Caco-2 (cell line): ENCODE measurements around the gene CFAP54. TPM values are rescaled to one million over a fixed set of nuclear protein-coding genes. Genes with fewer than 3 reads are reported as not detected.
A peak's percentile ranks its signal among the peaks of the same experiment; 100 is the strongest.

Experiments used
- BruUV-seq: library from RNA; stranded (reverse); fragments of 400-500 nt; replicated peaks from 2 replicates; lab custom pipeline; 2021; lab: Mats Ljungman, UMichigan
- CTCF ChIA-PET: fragments of 300-600 bp; sonication (Branson Sonifier 250); formaldehyde crosslinking; loops from one replicate; lab custom pipeline; 2022; ENCODE audit warnings: antibody characterized with exemption; lab: Charles Lee
- POLR2A ChIA-PET: fragments of 300-600 bp; sonication (Branson Sonifier 250); formaldehyde crosslinking; loops from one replicate; lab custom pipeline; 2022; ENCODE audit warnings: antibody characterized with exemption; lab: Charles Lee
- DNase-seq, 2 experiments: peaks; one replicate each; pipeline versions ENCODE4 v3.0.0 to v3.0.0-alpha.2; 2020 to 2022
- H3K27me3 ChIP-seq: replicated peaks from 2 replicates; pipeline ENCODE4 v1.6.0; 2011; ENCODE audit warnings: low read length; ENCODE audit not compliant: control insufficient read depth, insufficient read depth
- H3K36me3 ChIP-seq: 2 replicates; pipeline ENCODE4 v1.5.1; 2011; ENCODE audit warnings: low read length; ENCODE audit not compliant: control insufficient read depth, insufficient read depth
- H3K4me1 ChIP-seq: fragments of 250-450 bp; sonication (Bioruptor Pico); 2 replicates; pipeline ENCODE4 v1.5.1; 2020; ENCODE audit warnings: mild to moderate bottlenecking
- H3K4me3 ChIP-seq: 2 replicates; pipeline ENCODE4 v1.5.1; 2011; ENCODE audit warnings: low read depth, mild to moderate bottlenecking, control low read depth, low read length
- H3K9me3 ChIP-seq: fragments of 250-450 bp; sonication (Bioruptor Pico); 2 replicates; pipeline ENCODE4 v1.5.1; 2020; ENCODE audit warnings: mild to moderate bottlenecking, moderate library complexity
- H3K27ac Mint-ChIP-seq: one replicate; pipeline ENCODE4 v1.8.0; 2022; ENCODE audit warnings: mixed read lengths; ENCODE audit not compliant: unreplicated experiment
- H3K27me3 Mint-ChIP-seq: one replicate; pipeline ENCODE4 v1.8.0; 2022; ENCODE audit warnings: mixed read lengths; ENCODE audit not compliant: insufficient read depth, unreplicated experiment
- H3K36me3 Mint-ChIP-seq: one replicate; pipeline ENCODE4 v1.8.0; 2022; ENCODE audit warnings: mild to moderate bottlenecking, mixed read lengths; ENCODE audit not compliant: insufficient read depth, unreplicated experiment
- H3K4me1 Mint-ChIP-seq: one replicate; pipeline ENCODE4 v1.8.0; 2022; ENCODE audit warnings: low read depth, mixed read lengths; ENCODE audit not compliant: unreplicated experiment
- H3K4me3 Mint-ChIP-seq: one replicate; pipeline ENCODE4 v1.8.0; 2022; ENCODE audit warnings: mild to moderate bottlenecking, moderate library complexity, mixed read lengths; ENCODE audit not compliant: unreplicated experiment
- H3K9me3 Mint-ChIP-seq: one replicate; pipeline ENCODE4 v1.8.0; 2022; ENCODE audit warnings: mixed read lengths; ENCODE audit not compliant: unreplicated experiment
- intact Hi-C: fragments of 100-400 bp; cut with micrococcal nuclease; formaldehyde crosslinking; loops from one replicate; pipeline ENCODE4 v1.10.0; 2022; ENCODE audit not compliant: unreplicated experiment
- total RNA-seq: library from RNA; stranded (reverse); gene quantifications from 2 replicates; pipeline ENCODE4 v1.2.3, GENCODE V29; 2022
- TF ChIP-seq, protein P1 (sequence below), 2 experiments: fragments of 200-600 bp in 1 of 2; IDR thresholded peaks; 1 replicate in 1 of 2; 2 replicates in 1 of 2; pipeline versions ENCODE4 v1.5.1 to v1.8.0; 2011 to 2022; ENCODE audit warnings: antibody characterized with exemption in 1 of 2, control low read depth in 1 of 2, inconsistent platforms in 1 of 2, low read depth in 1 of 2, low read length in 1 of 2, mild to moderate bottlenecking in 1 of 2, moderate library complexity in 1 of 2; ENCODE audit not compliant: insufficient read depth in 1 of 2, severe bottlenecking in 1 of 2, unreplicated experiment in 1 of 2

Gene CFAP54
- total RNA-seq, 1 experiment from 2014 or later = 0.14 TPM

DNA sequence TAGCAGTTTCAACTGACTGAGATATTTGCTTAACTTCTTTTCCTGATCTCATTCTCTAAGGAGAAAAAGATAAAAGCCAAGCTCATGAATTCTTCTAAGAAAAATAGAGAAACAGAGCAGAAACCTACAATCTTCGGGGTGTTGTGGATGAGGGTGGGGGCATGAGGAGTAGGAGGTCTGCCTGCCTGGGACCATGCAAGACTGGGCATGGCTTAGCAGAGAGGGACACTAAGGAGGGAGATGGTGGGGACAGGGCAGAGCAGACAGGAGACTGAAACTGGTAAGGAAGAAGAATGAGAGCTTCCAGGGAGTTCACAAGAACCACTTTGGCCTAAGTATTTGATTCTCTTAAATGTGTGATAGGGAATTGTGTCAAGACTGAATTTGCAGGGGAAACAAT, 188.0 kb downstream of the CFAP54 start:
- peaks cover 16% of the 10 kb centered on the region for H3K27me3 Mint-ChIP-seq
- ChIA-PET CTCF (no interaction called here), POLR2A (no interaction called here)
- no peaks in the 10 kb centered on the region for H3K36me3 Mint-ChIP-seq
- Histone ChIP-seq H3K4me1 (no peaks in the 10 kb centered on the region), H3K9me3 (no peaks in the 10 kb centered on the region), H3K27me3 (no peaks in the 10 kb centered on the region), H3K36me3 (no peaks in the 10 kb centered on the region), H3K4me3 (no peak overlapping the region)
- no TSS peak for BruUV-seq
- TF ChIP-seq, protein P1, sequence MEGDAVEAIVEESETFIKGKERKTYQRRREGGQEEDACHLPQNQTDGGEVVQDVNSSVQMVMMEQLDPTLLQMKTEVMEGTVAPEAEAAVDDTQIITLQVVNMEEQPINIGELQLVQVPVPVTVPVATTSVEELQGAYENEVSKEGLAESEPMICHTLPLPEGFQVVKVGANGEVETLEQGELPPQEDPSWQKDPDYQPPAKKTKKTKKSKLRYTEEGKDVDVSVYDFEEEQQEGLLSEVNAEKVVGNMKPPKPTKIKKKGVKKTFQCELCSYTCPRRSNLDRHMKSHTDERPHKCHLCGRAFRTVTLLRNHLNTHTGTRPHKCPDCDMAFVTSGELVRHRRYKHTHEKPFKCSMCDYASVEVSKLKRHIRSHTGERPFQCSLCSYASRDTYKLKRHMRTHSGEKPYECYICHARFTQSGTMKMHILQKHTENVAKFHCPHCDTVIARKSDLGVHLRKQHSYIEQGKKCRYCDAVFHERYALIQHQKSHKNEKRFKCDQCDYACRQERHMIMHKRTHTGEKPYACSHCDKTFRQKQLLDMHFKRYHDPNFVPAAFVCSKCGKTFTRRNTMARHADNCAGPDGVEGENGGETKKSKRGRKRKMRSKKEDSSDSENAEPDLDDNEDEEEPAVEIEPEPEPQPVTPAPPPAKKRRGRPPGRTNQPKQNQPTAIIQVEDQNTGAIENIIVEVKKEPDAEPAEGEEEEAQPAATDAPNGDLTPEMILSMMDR (IDR thresholded peaks at IDR 0.05; ENCODE audit: insufficient read depth in 1 of 2, low read depth in 1 of 2, low read length in 1 of 2, severe bottlenecking in 1 of 2, unreplicated experiment in 1 of 2) = no peak
- no peaks in the 10 kb centered on the region for H3K9me3 Mint-ChIP-seq
- H3K4me1 Mint-ChIP-seq = no peaks in the 10 kb centered on the region
- H3K4me3 Mint-ChIP-seq = no peak overlapping the region
- intact Hi-C loops = no loop called here
- H3K27ac Mint-ChIP-seq = no peak overlapping the region
- DNase-seq = no peak

DNA sequence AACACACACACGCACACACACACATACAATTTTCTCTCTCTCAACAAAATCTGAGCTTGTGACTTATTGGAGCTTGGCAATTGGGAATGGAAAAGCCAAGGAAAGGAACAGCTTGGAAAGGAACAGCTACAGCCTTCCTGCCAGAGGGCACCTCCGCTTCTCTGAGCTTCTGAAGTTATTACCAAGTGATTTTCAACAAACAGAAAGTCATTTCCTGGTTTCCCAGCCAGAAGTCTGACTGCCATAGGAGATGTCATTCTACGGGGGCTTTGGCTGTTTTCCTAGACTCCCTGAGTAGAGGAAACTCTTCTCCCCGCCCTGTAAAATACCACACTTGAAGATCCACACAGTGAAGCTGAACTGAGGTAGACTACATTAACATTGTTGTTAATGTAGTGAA, 198.3 kb downstream of the CFAP54 start:
- no TSS peak for BruUV-seq
- TF ChIP-seq, protein P1 (IDR thresholded peaks at IDR 0.05; ENCODE audit: insufficient read depth in 1 of 2, low read depth in 1 of 2, low read length in 1 of 2, severe bottlenecking in 1 of 2, unreplicated experiment in 1 of 2) = no peak
- H3K4me3 ChIP-seq = no peak overlapping the region

DNA sequence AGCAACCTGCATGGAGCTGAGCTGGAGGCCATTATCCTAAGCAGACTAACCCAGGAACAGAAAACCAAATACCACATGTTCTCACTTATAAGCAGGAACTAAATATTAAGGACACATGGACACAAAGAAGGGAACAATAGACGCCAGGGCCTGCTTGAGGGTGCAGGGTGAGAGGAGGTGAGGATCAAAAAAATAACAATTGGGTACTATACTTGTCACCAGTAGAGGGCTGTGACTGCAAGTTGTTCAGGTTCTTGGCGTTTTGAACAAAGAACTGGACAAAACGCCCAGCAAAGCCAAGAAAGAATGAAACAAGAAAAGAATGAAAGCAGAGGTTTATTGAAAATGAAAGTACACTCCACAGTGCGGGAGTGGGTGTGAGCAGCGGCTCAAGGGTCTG, 209.1 kb downstream of the CFAP54 start:
- Histone ChIP-seq H3K27me3 (no peaks in the 10 kb centered on the region), H3K4me1 (no peaks in the 10 kb centered on the region), H3K36me3 (no peaks in the 10 kb centered on the region), H3K9me3 (no peaks in the 10 kb centered on the region), H3K4me3 (no peak overlapping the region)
- DNase-seq = no peak
- ChIA-PET CTCF (no interaction called here), POLR2A (no interaction called here)
- Mint-ChIP-seq H3K9me3 (no peaks in the 10 kb centered on the region), H3K36me3 (no peaks in the 10 kb centered on the region), H3K4me3 (no peak overlapping the region), H3K27ac (no peak overlapping the region), H3K4me1 (no peaks in the 10 kb centered on the region), H3K27me3 (peaks cover 14% of the 10 kb centered on the region)
- no TSS peak for BruUV-seq
- intact Hi-C loops = no loop called here
- TF ChIP-seq, protein P1 (IDR thresholded peaks at IDR 0.05; ENCODE audit: insufficient read depth in 1 of 2, low read depth in 1 of 2, low read length in 1 of 2, severe bottlenecking in 1 of 2, unreplicated experiment in 1 of 2) = peak in 1 of 2 experiments; percentile 12

More for the DNA sequence above, 198.3 kb downstream of the CFAP54 start:
- no peak for DNase-seq
- Mint-ChIP-seq H3K4me3 (no peak overlapping the region), H3K9me3 (no peaks in the 10 kb centered on the region), H3K4me1 (no peaks in the 10 kb centered on the region), H3K27me3 (no peaks in the 10 kb centered on the region), H3K36me3 (no peaks in the 10 kb centered on the region), H3K27ac (no peak overlapping the region)
- Histone ChIP-seq H3K27me3 (no peaks in the 10 kb centered on the region), H3K9me3 (no peaks in the 10 kb centered on the region), H3K4me1 (no peaks in the 10 kb centered on the region), H3K36me3 (no peaks in the 10 kb centered on the region)
- ChIA-PET POLR2A (no interaction called here), CTCF (no interaction called here)
- intact Hi-C loops = loop anchor here (1.0 kb wide), 1 partner anchor 37 kb away; no protein-coding TSS in a partner anchor
